AG09319 (cell line): ENCODE data around the gene OR6C3.
"Not testable (repeated sequence)": the region's sequence is repeated elsewhere in the genome, so short reads cannot be mapped to it uniquely, and the experiment has no call there.

Experiments
- DNase-seq: peaks from one replicate; pipeline ENCODE4 v3.0.0-alpha.2; 2010; ENCODE audit warnings: low read depth; ENCODE audit errors: extremely low read depth
- TF ChIP-seq, protein P1 (sequence below): IDR thresholded peaks from 2 replicates; pipeline ENCODE4 v1.5.1; 2011; ENCODE audit warnings: low read depth, mild to moderate bottlenecking, inconsistent platforms, low read length, moderate library complexity

Gene OR6C3

GRCh38 chr12:55330446-55330845 is at the start of gene OR6C3:
OR6C3 (plus strand) TSS chr12:55330746; CDS start chr12:55331701, 955 bp downstream.
- TF ChIP-seq, protein P1, sequence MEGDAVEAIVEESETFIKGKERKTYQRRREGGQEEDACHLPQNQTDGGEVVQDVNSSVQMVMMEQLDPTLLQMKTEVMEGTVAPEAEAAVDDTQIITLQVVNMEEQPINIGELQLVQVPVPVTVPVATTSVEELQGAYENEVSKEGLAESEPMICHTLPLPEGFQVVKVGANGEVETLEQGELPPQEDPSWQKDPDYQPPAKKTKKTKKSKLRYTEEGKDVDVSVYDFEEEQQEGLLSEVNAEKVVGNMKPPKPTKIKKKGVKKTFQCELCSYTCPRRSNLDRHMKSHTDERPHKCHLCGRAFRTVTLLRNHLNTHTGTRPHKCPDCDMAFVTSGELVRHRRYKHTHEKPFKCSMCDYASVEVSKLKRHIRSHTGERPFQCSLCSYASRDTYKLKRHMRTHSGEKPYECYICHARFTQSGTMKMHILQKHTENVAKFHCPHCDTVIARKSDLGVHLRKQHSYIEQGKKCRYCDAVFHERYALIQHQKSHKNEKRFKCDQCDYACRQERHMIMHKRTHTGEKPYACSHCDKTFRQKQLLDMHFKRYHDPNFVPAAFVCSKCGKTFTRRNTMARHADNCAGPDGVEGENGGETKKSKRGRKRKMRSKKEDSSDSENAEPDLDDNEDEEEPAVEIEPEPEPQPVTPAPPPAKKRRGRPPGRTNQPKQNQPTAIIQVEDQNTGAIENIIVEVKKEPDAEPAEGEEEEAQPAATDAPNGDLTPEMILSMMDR: no peak
- DNase-seq: no peak

DNA sequence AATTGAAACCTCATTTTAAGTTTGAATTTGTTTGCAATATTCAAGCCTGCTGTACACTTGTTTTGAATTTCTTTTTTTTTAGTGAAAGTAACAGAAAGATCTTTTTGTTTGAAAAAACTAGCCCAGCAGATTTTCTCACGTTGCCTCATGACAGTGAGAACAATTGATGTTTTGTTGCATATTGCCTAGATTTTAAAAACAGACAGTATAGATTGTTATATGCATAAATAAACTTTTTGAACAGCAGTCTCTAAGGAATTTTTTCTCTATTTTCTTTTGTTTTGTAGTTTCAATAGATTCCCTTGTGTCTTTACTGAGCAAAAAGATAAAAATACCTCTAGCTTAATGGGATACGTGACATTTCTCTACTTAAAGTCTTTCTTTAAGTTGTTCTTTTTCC is 49.6 kb upstream of the OR6C3 start:
- DNase-seq: no peak
- TF ChIP-seq, protein P1: no peak

DNA sequence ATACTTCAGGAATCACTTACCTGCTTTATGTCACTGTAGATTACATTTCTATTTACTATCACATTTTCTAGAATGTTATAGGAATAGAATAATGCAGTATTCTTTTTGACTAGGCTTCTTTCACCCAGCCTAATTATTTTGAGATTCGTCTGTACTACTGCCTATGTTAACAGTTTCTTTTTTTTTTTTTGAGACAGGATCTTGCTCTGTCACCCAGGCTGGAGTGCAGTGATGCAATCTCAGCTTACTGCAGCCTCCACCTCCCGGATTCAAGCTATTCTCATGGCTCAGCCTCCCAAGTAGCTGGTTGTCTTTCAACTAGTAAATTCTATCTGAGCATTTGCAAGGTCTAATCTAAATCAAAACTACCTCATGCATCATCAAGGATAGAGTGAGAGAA is 40.5 kb upstream of the OR6C3 start:
- no peak for DNase-seq
- TF ChIP-seq, protein P1: no peak

DNA sequence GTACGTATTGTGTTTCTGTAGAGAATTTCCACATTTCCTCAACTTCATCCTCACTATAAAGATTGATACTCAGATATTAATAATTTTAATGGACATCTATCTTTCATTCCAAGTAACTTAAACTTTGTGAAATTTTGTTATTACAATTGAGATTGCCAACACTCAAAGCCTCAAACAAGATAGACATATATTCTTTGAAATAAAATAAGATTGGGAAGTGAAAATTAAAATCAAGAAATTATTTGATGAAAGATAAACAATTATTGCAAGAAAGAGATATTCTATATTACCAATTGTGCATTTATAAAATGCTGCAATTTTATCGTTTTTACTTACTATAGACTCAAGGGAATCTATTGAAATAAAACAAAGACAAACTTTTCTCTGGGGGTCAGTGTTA is 34.1 kb upstream of the OR6C3 start, which contains the start of gene OR6C6:
Gene OR6C6, minus strand, starts transcription at position 101 of the 400 bp plus-strand sequence. CDS start 1,337 bp downstream, outside the sequence.
- DNase-seq: no peak

DNA sequence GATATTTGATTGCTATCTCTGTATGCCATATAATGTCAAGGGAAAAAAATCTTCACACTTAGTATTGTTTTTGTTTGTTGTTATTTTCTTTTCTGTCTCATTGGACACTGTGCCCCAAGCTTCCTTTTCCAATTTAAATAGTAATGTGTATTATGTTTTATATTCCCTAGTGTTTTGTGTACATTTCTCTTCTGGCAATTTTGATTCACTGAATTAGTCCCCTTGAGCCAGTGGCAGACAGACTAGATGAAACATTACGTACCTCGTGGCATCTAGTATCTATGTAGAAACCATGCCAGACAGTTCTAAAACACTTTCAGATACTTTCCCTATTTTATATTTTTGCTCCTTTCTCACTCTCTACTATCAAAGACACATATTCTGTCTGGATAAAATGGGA is 16.5 kb upstream of the OR6C3 start, which contains the start of gene OR6C1:
Gene OR6C1, plus strand, starts transcription at position 301 of the 400 bp plus-strand sequence. CDS start 6,257 bp downstream, outside the sequence.
- TF ChIP-seq, protein P1: no peak
- no peak for DNase-seq

More for the DNA sequence above, 34.1 kb upstream of the OR6C3 start, which contains the start of gene OR6C6:
- TF ChIP-seq, protein P1: no peak

DNA sequence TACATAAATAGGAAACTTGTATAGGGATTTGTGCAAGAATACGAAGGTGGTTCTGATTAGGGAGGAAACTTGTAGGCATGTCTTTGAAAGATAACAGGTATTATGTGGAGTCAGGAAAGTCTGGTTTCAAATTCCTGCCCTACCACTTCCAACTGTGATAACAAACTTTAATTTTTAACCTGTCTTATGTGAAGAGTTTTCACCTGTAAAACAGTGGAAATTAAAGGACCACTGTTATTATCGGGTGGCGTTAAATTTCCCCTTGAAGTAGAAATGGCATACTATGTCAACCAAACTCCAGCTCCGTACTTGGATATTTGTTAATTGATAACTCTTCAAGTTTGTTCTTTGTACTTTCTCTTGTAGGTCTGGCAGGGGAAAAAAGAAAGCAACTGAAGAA is 10.3 kb upstream of the OR6C3 start:
- no peak for DNase-seq
- TF ChIP-seq, protein P1: no peak

DNA sequence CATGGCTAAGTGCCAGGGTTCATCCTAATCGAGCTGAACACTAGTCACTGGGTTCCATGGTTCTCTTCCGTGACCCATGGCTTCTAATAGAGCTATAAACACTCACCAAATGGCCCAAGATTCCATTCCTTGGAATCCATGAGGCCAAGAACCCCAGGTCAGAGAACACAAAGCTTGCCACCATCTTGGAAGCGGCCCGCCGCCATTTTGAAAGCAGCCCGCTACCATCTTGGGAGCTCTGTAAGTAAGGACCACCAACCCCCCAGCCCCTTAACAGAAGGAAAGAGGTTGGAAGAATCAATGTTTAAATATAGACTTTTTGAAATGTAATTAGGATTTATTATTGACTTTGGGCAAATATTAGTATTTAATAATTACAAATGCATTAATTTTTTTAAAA is 4.7 kb upstream of the OR6C3 start:
- not testable (repeated sequence) for DNase-seq

- no peak for DNase-seq
- TF ChIP-seq, protein P1: no peak
Measured at GRCh38 chr12:55336002-55336401, 5.5 kb downstream of the OR6C3 start.

- DNase-seq: not testable (repeated sequence)
Measured at GRCh38 chr12:55355338-55355737, 24.8 kb downstream of the OR6C3 start.
